ENCODE measurements around the gene KIF23.

The KIF23 gene

DNA sequence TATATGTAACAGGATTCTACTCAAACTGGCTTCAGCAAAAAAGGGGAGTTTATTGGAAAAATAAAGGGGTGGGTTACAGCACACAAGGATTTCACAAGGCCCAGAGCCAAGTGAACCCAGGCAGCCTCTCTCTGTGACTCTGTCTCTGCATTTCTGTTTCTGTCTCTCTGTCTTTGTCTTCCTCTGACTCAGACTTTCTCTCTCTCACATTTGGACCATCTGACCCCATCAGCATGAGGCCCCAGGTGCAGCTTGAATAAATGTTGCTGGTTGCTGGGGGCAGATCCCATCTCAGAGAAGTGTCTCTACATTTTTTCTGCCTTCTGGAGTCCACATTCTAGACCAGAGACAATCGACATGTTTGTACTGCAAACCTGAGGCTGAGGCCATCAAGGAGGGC lies 83.5 kb downstream of the KIF23 start:
- DNase-seq = no peak
